Tibial nerve (tissue), 4 donors: ENCODE data around the gene FBLN1. TPM values are rescaled to one million over a fixed set of nuclear protein-coding genes. Genes with fewer than 3 reads are reported as not detected.

Source experiments
- DNase-seq, 2 donors: peaks; one replicate each; pipeline ENCODE4 v3.0.0-alpha.2; 2019; ENCODE audit warnings: low spot score in 2 of 2
- H3K27ac ChIP-seq, 4 donors: fragments of 200-600 bp; sonication (generic) in 3 of 4; one replicate each; pipeline ENCODE4 v1.5.1; 2017 to 2019; ENCODE audit warnings: mild to moderate bottlenecking in 1 of 4
- H3K27me3 ChIP-seq, 2 donors: fragments of 200-600 bp; sonication (generic) in 1 of 2; one replicate each; pipeline versions ENCODE4 v1.5.1 to v1.6.0; 2017 to 2019
- H3K36me3 ChIP-seq, 3 donors: fragments of 200-600 bp; sonication (generic); one replicate each; pipeline ENCODE4 v1.5.1; 2018 to 2019
- H3K4me1 ChIP-seq, 4 donors: fragments of 200-600 bp; sonication (generic) in 3 of 4; one replicate each; pipeline ENCODE4 v1.5.1; 2017 to 2019
- H3K4me3 ChIP-seq, 4 donors: fragments of 200-600 bp; sonication (generic) in 3 of 4; one replicate each; pipeline ENCODE4 v1.5.1; 2017 to 2019; ENCODE audit warnings: mild to moderate bottlenecking in 1 of 4, moderate library complexity in 1 of 4
- H3K9me3 ChIP-seq, 4 donors: fragments of 200-600 bp; sonication (generic) in 3 of 4; one replicate each; pipeline ENCODE4 v1.5.1; 2017 to 2019
- EP300 ChIP-seq, 2 donors: sonication (generic); formaldehyde crosslinking; IDR thresholded peaks; one replicate each; pipeline ENCODE4 v1.6.1; 2017; ENCODE audit warnings: antibody characterized with exemption in 2 of 2, mild to moderate bottlenecking in 1 of 2
- POLR2A ChIP-seq, 2 donors: fragments of 450-650 bp; IDR thresholded peaks; one replicate each; pipeline ENCODE4 v1.6.1; 2017; ENCODE audit warnings: antibody characterized with exemption in 2 of 2, mild to moderate bottlenecking in 2 of 2, moderate library complexity in 2 of 2
- WGBS, 2 donors: methylation state at CpG; one replicate each; pipeline ENCODE4 v1.1.5; 2018; 5-methylcytosine and 5-hydroxymethylcytosine counted together
- total RNA-seq, 4 donors: library from RNA; depleted of rRNA; stranded (reverse); fragments of >200 nt; gene quantifications; one replicate each; pipeline ENCODE4 v1.1.0, GENCODE V29; 2016
- TF ChIP-seq, protein P1 (sequence below), 5 experiments: fragments of 200-600 bp in 3 of 5; fragments of 450-650 bp in 2 of 5; sonication (generic) in 3 of 5; IDR thresholded peaks; one replicate each; pipeline ENCODE4 v1.5.1; 2016 to 2019; ENCODE audit warnings: antibody characterized with exemption in 5 of 5, mild to moderate bottlenecking in 3 of 5, moderate library complexity in 2 of 5

The FBLN1 gene
- total RNA-seq, 4 donors from 2014 or later, result 172 to 1,145 (median 351) TPM

DNA sequence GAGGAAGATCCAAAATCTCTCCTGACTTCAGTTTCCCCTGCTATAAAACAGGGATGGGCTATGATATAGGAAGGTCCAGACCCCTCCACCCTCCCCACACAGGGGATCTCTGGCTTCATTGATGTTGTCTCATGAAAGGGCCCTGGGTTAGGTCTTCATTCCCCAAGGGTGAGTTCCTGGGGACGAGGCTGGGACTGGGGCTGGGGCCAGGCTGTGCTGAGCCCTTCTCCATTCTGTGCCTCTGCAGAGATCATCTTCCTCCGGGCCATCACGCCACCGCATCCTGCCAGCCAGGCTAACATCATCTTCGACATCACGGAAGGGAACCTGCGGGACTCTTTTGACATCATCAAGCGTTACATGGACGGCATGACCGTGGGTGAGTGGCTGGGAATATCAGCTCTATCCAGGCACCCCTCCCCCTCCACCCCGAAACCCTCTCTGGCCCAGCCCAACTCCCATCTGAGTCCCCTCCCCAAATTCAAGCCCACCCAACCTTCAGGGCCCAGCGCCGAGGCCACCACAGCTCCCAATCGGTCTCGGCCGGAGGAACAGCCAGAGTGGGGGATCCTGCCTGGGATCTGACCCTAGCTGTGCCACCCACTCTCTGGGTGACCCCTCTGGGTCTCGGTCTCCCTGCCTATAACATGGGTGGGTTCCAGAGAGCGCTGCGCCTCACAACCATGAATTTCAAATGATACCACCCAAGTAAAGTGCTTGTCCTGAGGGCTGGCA is 74.2 kb downstream of the FBLN1 start:
- TF ChIP-seq, protein P1, sequence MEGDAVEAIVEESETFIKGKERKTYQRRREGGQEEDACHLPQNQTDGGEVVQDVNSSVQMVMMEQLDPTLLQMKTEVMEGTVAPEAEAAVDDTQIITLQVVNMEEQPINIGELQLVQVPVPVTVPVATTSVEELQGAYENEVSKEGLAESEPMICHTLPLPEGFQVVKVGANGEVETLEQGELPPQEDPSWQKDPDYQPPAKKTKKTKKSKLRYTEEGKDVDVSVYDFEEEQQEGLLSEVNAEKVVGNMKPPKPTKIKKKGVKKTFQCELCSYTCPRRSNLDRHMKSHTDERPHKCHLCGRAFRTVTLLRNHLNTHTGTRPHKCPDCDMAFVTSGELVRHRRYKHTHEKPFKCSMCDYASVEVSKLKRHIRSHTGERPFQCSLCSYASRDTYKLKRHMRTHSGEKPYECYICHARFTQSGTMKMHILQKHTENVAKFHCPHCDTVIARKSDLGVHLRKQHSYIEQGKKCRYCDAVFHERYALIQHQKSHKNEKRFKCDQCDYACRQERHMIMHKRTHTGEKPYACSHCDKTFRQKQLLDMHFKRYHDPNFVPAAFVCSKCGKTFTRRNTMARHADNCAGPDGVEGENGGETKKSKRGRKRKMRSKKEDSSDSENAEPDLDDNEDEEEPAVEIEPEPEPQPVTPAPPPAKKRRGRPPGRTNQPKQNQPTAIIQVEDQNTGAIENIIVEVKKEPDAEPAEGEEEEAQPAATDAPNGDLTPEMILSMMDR (IDR thresholded peaks at IDR 0.05), result no peak
- TF ChIP-seq POLR2A (IDR thresholded peaks at IDR 0.05), result no peak
- TF ChIP-seq EP300 (IDR thresholded peaks at IDR 0.05), result no peak
- WGBS, 2 donors, result 91% methylated on average over 19 of the region's 19 CpGs
- no peak for DNase-seq

DNA sequence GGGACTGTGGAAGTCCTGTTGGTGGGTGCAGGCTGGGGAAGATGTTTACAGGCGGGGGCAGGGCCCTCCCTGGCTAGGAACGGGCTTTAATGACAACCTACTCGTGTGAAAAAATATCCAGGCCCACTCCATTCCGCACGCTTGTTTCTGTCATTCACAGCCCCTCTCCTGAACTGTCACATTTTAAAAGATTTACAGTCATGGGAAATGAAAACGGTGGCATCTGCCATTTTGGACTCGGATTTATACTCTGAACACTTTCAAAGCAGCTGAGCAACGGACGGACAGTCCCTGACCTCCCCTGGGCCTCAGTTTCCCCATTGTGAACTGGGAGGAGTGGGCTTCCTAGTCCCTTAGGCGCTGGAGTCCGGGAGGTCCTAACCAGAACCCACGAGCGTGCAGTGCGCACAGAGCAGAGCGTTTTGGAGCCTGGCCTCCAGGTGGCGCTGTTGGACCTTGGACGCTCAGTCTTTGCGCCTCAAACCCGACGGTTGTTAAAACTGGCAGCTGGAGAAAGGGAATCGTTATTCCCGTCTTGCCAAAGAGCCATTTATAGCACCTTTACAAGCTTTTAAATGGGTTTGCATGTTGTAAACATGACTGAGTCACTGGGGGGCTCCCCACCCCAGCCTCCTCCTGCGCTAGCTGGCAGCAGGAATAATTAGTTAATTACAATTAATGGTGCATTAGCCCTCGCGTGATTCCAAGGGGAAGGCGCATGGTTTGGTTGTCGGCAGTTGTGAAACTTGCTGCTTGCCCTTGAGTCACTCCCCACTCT is 75.3 kb downstream of the FBLN1 start:
- DNase-seq, result peak; percentile 67 to 78
- TF ChIP-seq, protein P1 (IDR thresholded peaks at IDR 0.05), result peak; percentile 84 to 90 (median 90)
- TF ChIP-seq POLR2A (IDR thresholded peaks at IDR 0.05), result no peak
- WGBS, 2 donors, result 24 to 39% methylated on average over 21 to 24 of the region's 27 CpGs

More for the DNA sequence above, 74.2 kb downstream of the FBLN1 start:
- Histone ChIP-seq H3K4me3 (no peak overlapping the region), H3K4me1 (peaks cover 0 to 10% (median 0%) of the 10 kb centered on the region in 4 donors), H3K27me3 (peaks cover 0 to 8% of the 10 kb centered on the region in 2 donors), H3K27ac (no peak overlapping the region), H3K36me3 (peaks cover 0 to 2% (median 0%) of the 10 kb centered on the region in 3 donors), H3K9me3 (peaks cover 0 to 9% (median 0%) of the 10 kb centered on the region in 4 donors)

DNA sequence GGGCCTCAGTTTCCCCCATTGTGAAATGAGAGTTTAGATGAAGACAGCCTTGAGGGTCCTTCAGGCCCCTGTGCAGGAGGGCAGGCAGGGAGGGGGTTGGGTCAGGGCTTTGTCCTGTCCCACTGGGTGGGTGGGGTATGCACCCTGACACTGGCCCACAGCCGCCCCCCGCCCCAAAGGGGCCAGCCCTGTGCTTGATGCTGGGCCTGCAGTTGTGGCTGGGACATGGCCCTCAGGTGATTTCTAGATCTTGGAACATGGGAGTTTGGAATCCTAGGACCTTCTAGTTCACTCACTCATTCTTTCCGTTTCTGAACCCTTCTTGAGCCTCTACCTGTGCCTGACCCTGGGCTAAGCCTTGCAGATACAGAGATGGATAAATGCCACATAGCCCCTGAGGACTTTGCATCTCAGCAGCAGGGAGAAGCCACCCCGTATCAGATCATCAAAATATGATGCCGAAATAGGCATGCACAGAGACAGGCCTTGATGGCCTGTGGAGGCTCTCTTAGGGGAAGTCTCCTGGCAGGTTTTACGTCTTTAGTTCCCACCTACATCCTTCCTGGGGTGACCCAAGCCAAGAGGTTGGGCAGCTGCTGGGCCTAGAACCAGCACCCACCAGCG is 76.0 kb downstream of the FBLN1 start:
- H3K27me3 ChIP-seq, result peaks cover 0 to 8% of the 10 kb centered on the region in 2 donors
- H3K9me3 ChIP-seq, result no peaks in the 10 kb centered on the region
- H3K27ac ChIP-seq, result no peak overlapping the region
- TF ChIP-seq, protein P1 (IDR thresholded peaks at IDR 0.05), result no peak
- no peak for TF ChIP-seq EP300 (IDR thresholded peaks at IDR 0.05)
- no peak for TF ChIP-seq POLR2A (IDR thresholded peaks at IDR 0.05)
- H3K36me3 ChIP-seq, result peaks cover 0 to 2% (median 0%) of the 10 kb centered on the region in 3 donors
- no peak overlapping the region for H3K4me3 ChIP-seq
- no peak for DNase-seq
- 89 to 91% methylated on average over 7 of the region's 7 CpGs for WGBS, 2 donors
- H3K4me1 ChIP-seq, result peaks cover 0 to 10% (median 0%) of the 10 kb centered on the region in 4 donors

More for the DNA sequence above, 75.3 kb downstream of the FBLN1 start:
- Histone ChIP-seq H3K27me3 (peaks cover 0 to 8% of the 10 kb centered on the region in 2 donors), H3K36me3 (peaks cover 0 to 2% (median 0%) of the 10 kb centered on the region in 3 donors), H3K4me1 (peaks cover 0 to 10% (median 0%) of the 10 kb centered on the region in 4 donors), H3K9me3 (no peaks in the 10 kb centered on the region), H3K4me3 (no peak overlapping the region), H3K27ac (no peak overlapping the region)

DNA sequence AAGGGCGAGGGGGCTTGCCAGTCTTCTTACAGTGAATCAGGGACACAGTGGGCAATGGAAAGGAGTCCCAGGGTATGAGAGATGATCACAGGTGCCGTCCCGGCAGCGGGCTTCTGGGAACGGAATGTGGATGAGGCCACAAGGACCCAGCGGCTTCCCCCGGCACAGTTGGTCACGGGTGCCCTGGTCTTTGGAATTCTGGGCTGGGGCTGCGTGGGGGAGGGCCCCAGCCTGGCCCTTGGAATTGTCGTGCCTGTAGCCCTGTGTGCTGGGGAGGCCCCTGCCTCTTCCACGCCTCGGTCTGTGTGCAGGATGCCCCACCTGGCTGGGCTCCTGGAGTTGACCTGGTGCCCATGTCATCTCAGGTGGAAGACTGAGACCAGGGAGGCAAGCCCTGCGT is 76.6 kb downstream of the FBLN1 start:
- Histone ChIP-seq H3K27me3 (peaks cover 0 to 8% of the 10 kb centered on the region in 2 donors), H3K27ac (no peak overlapping the region), H3K9me3 (no peaks in the 10 kb centered on the region), H3K4me1 (peaks cover 0 to 17% (median 0%) of the 10 kb centered on the region in 4 donors), H3K4me3 (no peak overlapping the region), H3K36me3 (peaks cover 0 to 2% (median 0%) of the 10 kb centered on the region in 3 donors)
- WGBS, 2 donors, result 91 to 93% methylated on average over 11 to 12 of the region's 13 CpGs
- TF ChIP-seq, protein P1 (IDR thresholded peaks at IDR 0.05), result no peak
- TF ChIP-seq EP300 (IDR thresholded peaks at IDR 0.05) (no peak), POLR2A (IDR thresholded peaks at IDR 0.05) (no peak)
- DNase-seq, result no peak
